Esophagus muscularis mucosa (tissue), 4 donors: ENCODE results near the gene BICRAL.

Experiments used
- CTCF ChIP-seq, 3 experiments: fragments of 200-600 bp in 2 of 3; fragments of 450-650 bp in 1 of 3; sonication (generic) in 2 of 3; IDR thresholded peaks; one replicate each; pipeline ENCODE4 v1.5.1; 2017 to 2019; ENCODE audit warnings: antibody characterized with exemption in 3 of 3, mild to moderate bottlenecking in 2 of 3, moderate library complexity in 1 of 3
- EP300 ChIP-seq: sonication (generic); formaldehyde crosslinking; IDR thresholded peaks from one replicate; pipeline ENCODE4 v1.6.1; 2017; ENCODE audit warnings: antibody characterized with exemption
- POLR2A ChIP-seq: fragments of 450-650 bp; IDR thresholded peaks from one replicate; pipeline ENCODE4 v1.6.1; 2017; ENCODE audit warnings: antibody characterized with exemption, moderate library complexity, mild to moderate bottlenecking, low read depth
- POLR2AphosphoS5 ChIP-seq, 2 donors: sonication (generic); formaldehyde crosslinking; IDR thresholded peaks; one replicate each; pipeline ENCODE4 v1.6.1; 2017; ENCODE audit warnings: antibody characterized with exemption in 2 of 2

GRCh38 chr6:42740725-42741124, 41.1 kb upstream of the BICRAL start:
- TF ChIP-seq EP300, result no peak
- no peak for TF ChIP-seq CTCF (IDR thresholded peaks at IDR 0.05)
- no peak for TF ChIP-seq POLR2A
- TF ChIP-seq POLR2AphosphoS5 (IDR thresholded peaks at IDR 0.05), result no peak
